OCI-M2 (cell line): ENCODE data around the gene ATAD3B.
"Not testable (repeated sequence)": the region's sequence is repeated elsewhere in the genome, so short reads cannot be mapped to it uniquely, and the experiment has no call there.

Experiments
- DNase-seq: peaks from one replicate; lab custom pipeline; 2025; ENCODE audit not compliant: unreplicated experiment; lab: John Stamatoyannopoulos, UW

Gene ATAD3B

DNA sequence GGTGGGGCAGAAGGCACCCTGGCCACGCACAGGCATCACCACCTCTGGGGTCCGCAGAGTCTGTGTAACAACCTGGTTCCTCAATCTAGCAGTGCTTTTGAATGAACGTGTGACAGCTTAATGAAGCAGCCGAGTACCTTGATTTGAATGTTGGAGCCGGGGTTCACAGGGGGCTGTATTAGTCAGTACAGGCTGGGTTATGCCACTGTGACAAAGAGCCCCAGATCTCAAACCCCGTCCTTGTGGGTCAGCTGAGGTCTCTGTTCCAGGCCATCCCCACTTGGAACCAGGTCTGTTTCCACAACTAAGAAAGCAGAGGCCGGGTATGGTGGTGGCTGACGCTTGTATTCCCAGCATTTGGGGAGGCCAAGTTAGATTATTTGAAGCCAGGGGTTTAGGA, 58.4 kb downstream of the ATAD3B start:
- no peak for DNase-seq

DNA sequence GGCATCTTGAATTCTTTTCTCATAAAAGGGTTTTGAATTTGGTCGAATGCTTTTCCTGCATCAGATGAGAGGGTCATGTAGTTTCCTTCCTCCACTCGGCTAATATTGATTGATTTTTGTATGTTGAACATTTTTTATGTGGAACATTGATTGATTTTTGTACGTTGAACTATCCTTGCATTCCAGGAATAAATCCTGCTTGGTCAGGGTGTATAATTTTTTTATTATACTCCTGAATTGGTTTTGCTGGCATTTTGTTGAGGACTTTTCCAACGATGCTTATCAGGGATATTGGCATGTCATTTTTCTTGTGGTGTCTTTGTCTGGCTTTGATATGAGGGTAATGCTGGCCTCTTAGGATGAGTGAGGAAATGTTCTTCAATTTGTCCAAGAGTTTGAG, 60.4 kb downstream of the ATAD3B start:
- DNase-seq = no peak

DNA sequence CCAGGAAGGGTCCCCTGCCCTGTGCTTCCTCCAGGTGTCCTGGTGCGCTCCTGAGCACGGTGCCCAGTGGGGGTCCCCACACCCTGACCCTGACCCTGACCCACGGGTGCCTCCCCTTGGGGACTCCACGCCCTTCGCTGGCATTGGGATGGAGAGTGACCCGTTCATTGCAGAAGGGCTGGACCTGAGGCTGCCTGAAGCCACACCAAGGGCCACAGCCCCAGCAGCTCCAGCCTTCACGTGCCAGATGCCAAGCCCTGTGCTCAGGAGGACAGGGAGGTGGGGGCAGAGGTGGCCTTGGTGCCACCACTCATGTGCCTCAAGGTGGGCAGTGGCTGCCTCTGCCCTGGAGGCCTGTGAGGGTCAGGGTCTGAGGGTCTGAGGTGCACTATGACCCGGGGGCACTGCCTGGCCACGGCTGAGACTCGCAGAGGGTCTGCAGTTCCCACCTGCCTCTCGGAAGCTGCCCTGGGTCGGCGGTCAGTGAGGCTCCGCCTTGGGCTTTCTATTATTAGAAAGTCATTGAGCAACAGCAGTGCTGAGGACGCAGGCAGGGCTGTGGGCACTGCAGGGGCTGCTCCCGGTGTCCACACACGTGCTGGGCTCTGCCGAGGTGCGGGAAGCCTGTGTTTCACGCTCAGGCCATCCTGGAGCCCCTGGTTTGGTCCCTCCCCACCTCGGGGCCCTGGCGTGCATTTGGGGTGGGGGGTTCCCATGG, 61.8 kb downstream of the ATAD3B start:
- not testable (repeated sequence) for DNase-seq

- not testable (repeated sequence) for DNase-seq
Measured at GRCh38 chr1:1533894-1534291, 62.3 kb downstream of the ATAD3B start.

GRCh38 chr1:1534401-1535154, 63.0 kb downstream of the ATAD3B start:
- no peak for DNase-seq

GRCh38 chr1:1535201-1536018, 63.8 kb downstream of the ATAD3B start:
- no peak for DNase-seq

DNA sequence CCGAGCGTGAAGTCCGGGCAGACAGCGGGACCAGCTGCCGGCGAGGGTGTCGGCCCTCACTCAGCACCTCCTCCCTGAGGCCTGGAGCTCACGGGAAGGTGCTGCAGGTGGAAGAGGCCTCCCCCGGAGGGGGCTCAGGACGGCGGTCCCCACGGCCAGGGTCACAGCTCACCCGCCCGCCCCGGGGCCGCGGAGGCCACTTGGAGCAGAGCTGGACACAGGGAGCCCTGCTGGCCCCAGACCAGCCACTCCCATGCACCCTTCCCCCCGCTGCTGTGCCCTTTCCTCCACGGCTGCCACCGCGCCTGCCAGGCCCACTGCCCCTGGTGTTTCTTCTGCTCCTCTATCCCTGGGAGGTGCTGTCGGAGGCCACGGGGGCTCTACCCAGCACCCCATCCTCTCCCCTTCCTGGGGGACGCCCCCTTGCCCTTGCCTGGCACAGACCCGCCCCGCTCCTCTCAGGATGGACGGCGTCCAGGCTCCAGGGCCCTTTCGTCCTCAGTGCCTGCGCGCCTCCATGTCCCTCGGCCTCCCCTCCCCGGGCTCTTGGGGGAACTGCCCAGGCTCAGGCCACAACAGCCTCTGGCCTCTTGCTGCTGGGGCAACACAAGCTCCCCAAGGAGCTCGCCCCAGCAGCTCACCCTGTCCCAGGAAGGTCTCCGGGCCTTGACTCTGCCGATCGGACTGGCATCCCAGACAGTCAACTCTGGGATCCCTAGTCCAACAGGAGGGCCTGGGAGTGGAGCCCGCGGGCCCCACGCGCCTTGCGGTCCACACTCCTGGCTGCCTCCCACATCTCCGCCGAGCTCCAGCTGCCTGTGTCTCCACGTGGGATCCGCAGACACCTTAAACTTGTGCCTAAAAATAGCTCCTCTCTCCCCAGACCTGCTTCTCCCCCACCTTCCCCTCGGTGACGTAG, 64.7 kb downstream of the ATAD3B start:
- no peak for DNase-seq

- DNase-seq = no peak
Measured at GRCh38 chr1:1536938-1537546, 65.5 kb downstream of the ATAD3B start.

DNA sequence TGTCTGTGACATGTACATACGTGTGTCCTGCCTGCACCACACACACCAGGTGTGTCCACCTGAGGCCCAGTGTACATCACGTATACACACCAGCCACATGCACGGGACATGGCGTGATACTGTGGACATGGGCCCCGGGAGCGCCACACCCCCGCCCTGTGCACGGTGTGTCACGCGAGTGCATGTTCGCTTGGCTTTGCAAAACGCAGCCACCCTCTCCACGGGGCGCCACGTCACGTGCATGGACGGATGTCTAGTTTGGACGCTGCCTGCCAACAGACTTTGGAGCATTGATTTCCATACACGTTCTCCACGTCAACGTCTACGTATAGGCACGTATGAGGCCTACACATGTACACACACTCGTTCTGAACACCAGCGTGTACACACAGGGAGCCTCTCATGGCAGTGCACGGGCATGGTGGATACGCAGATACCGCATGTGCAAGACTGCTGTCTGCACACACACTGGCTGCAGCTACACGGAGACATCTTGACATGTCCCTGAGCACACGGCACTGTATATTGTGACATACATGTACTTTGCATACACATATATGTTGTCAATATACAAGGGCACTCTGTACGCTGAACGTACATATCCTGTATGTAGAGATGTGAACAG, 66.2 kb downstream of the ATAD3B start:
- no peak for DNase-seq

DNA sequence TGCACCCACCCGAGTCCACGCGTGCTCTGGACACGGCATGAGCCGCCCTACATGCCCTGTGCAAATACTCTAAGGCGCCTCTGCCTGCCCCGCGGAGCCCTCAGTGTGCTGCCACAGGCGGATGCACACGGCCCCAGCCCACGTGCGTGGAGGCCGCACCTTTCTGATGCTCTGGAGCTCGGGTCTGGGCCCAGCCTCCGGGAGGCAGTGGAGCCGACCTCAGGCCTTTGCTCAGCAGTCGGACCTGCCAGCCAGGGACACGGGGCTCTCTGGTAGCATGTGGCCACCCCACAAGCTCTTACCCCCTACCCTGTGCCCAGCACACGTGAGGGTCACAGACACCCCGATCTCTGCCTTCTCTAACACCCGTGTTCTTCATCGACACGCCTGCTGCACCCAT, 66.8 kb downstream of the ATAD3B start:
- no peak for DNase-seq

DNA sequence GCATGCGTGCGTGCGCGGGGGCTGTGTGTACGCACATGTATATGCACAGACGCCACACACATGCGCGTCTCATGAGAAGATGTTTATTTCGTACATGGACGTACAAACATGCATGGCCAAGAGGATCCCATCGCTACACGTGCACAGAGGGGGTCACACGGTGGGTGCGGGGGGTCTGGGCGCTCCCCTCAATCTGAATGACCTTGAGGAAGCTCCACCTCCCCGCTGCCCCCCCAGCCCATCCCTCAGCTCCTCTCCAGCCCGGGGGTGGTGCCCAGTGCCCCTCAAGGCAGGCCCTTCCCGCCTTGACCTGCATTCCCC, 67.4 kb downstream of the ATAD3B start:
- DNase-seq = no peak

- no peak for DNase-seq
Measured at GRCh38 chr1:1539310-1540089, 67.9 kb downstream of the ATAD3B start.

- no peak for DNase-seq
Measured at GRCh38 chr1:1540090-1540817, 68.7 kb downstream of the ATAD3B start, which contains the start of gene TMEM240. TSS of gene TMEM240 (minus strand) at chr1:1540624. CDS start at chr1:1540346, 278 bp downstream.

- no peak for DNase-seq
Measured at GRCh38 chr1:1540818-1541628, 69.5 kb downstream of the ATAD3B start.

- no peak for DNase-seq
Measured at GRCh38 chr1:1541956-1542765, 70.6 kb downstream of the ATAD3B start.

DNA sequence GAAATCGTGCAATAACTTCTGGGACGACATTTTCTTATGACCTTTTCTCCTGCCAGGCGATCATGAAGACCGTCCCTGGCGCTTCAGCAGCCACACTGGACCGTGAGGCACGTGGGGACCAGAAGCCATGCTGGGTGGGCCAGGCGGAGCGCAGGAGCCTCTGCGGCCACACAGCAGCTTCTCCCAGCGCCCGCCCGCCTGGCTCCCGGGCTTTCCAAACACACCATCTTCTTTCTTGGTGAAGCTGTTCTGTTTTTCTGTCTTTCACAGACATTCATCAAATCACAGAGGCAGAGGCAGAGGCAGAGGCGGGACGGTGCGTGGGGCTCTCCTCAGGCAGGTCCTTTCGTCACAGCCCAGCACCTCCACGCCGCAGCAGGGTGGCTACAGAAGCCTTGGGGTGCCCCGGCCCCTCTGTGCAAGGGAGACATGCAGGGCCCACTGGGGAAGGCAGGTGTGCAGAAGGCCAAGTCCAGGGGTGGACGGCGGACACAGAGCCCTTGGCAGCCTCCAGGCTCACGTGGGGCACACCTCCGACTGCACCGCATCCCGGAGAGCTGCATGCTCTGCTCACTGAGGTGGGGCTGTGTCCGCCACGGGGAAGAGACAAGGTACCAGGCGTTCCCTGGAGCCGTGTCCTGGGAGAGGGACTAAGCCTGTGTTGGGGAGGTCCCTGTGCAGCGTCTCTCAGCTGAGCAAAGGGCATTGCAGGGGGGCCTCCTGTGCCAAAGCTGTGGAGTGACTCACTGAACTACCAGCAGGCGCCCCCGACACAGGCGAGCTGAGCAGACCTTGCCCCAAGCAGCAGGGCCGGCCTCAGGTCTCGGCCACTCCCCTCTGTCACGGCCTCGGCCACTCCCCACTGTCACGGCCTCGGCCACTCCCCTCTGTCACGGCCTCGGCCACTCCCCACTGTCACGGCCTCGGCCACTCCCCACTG, 71.5 kb downstream of the ATAD3B start:
- no peak for DNase-seq
